ENCODE results near the gene TAF7L.

DNA sequence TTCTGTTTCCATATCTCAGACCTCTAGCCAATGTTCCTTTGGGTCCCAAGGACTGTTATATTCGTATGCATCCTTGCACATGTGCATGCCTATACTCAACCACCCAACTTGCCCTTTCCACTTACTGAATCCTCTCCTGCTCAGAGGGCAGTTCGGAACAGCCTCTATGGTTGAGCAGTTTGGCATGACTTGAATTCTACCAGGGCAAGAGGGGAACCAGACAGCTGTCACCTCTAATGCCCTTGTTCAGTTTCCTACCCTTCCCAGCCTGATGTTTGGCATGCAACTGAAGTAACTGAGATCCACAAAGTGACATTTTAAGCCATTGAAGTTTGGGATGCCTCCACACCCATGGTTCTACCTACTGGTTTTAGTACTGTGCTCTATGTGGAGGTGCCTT lies 54.1 kb downstream of the TAF7L start:
- TF ChIP-seq, protein P1, sequence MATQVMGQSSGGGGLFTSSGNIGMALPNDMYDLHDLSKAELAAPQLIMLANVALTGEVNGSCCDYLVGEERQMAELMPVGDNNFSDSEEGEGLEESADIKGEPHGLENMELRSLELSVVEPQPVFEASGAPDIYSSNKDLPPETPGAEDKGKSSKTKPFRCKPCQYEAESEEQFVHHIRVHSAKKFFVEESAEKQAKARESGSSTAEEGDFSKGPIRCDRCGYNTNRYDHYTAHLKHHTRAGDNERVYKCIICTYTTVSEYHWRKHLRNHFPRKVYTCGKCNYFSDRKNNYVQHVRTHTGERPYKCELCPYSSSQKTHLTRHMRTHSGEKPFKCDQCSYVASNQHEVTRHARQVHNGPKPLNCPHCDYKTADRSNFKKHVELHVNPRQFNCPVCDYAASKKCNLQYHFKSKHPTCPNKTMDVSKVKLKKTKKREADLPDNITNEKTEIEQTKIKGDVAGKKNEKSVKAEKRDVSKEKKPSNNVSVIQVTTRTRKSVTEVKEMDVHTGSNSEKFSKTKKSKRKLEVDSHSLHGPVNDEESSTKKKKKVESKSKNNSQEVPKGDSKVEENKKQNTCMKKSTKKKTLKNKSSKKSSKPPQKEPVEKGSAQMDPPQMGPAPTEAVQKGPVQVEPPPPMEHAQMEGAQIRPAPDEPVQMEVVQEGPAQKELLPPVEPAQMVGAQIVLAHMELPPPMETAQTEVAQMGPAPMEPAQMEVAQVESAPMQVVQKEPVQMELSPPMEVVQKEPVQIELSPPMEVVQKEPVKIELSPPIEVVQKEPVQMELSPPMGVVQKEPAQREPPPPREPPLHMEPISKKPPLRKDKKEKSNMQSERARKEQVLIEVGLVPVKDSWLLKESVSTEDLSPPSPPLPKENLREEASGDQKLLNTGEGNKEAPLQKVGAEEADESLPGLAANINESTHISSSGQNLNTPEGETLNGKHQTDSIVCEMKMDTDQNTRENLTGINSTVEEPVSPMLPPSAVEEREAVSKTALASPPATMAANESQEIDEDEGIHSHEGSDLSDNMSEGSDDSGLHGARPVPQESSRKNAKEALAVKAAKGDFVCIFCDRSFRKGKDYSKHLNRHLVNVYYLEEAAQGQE (IDR thresholded peaks at IDR 0.05): no peak
- TF ChIP-seq RXRA (IDR thresholded peaks at IDR 0.05): no peak
